ENCODE results near the gene GSK3B. TPM values are rescaled to one million over a fixed set of nuclear protein-coding genes. Genes with fewer than 3 reads are reported as not detected.

Gene GSK3B
- total RNA-seq, 1 donor from 2014 or later, result 71.6 TPM

GRCh38 chr3:119778176-119778575 is 316.1 kb downstream of the GSK3B start:
- H3K27me3 ChIP-seq (ENCODE audit: control insufficient read depth, insufficient read depth, low read length), result no peaks in the 10 kb centered on the region
- no peak overlapping the region for H3K4me3 ChIP-seq (ENCODE audit: low read depth, low read length)
- no peak for DNase-seq (ENCODE audit: low read depth)
- no peak for TF ChIP-seq CTCF (IDR thresholded peaks at IDR 0.05; ENCODE audit: insufficient read depth, low read length, poor library complexity, severe bottlenecking)
- no peaks in the 10 kb centered on the region for H3K36me3 ChIP-seq (ENCODE audit: control insufficient read depth, insufficient read depth, low read length)

GRCh38 chr3:119776304-119776703 is 317.9 kb downstream of the GSK3B start:
- no peak for DNase-seq (ENCODE audit: low read depth)
- Histone ChIP-seq H3K27me3 (ENCODE audit: control insufficient read depth, insufficient read depth, low read length) (no peaks in the 10 kb centered on the region), H3K4me3 (ENCODE audit: low read depth, low read length) (no peak overlapping the region), H3K36me3 (ENCODE audit: control insufficient read depth, insufficient read depth, low read length) (no peaks in the 10 kb centered on the region)
- TF ChIP-seq CTCF (IDR thresholded peaks at IDR 0.05; ENCODE audit: insufficient read depth, low read length, poor library complexity, severe bottlenecking), result no peak

GRCh38 chr3:119774444-119774843 is 319.8 kb downstream of the GSK3B start:
- Histone ChIP-seq H3K36me3 (ENCODE audit: control insufficient read depth, insufficient read depth, low read length) (no peaks in the 10 kb centered on the region), H3K27me3 (ENCODE audit: control insufficient read depth, insufficient read depth, low read length) (no peaks in the 10 kb centered on the region), H3K4me3 (ENCODE audit: low read depth, low read length) (no peak overlapping the region)
- no peak for TF ChIP-seq CTCF (IDR thresholded peaks at IDR 0.05; ENCODE audit: insufficient read depth, low read length, poor library complexity, severe bottlenecking)
- no peak for DNase-seq (ENCODE audit: low read depth)

Other genes starting within 250 kb of the GSK3B start
- 0.63 and 1.1 TPM in 2 replicates for gene GPR156, start 190.8 kb upstream of the GSK3B start, total RNA-seq

Measured in kidney epithelial cell (primary cell).